Iris pigment epithelial cell (primary cell): ENCODE data around the gene CMTR1.
"Not testable (repeated sequence)": the region's sequence is repeated elsewhere in the genome, so short reads cannot be mapped to it uniquely, and the experiment has no call there.

Experiments
- DNase-seq: peaks from one replicate; pipeline ENCODE4 v3.0.0-alpha.2; 2011; ENCODE audit warnings: low read depth

The CMTR1 gene

GRCh38 chr6:37432916-37433656 lies at the start of gene CMTR1:
TSS of gene CMTR1 (plus strand) at chr6:37433221. CDS start at chr6:37435630, 2,409 bp downstream.
- peak; percentile 90 for DNase-seq

- DNase-seq, result no peak
These were observed 44.4 kb upstream of the CMTR1 start for GRCh38 chr6:37388578-37388977.

- no peak for DNase-seq
These were observed 43.2 kb upstream of the CMTR1 start for GRCh38 chr6:37389857-37390256.

GRCh38 chr6:37391120-37391519 lies 41.9 kb upstream of the CMTR1 start:
- DNase-seq, result no peak

- DNase-seq, result no peak
These were observed 40.2 kb upstream of the CMTR1 start for GRCh38 chr6:37392821-37393220.

GRCh38 chr6:37393381-37393929 lies 39.6 kb upstream of the CMTR1 start:
- no peak for DNase-seq

GRCh38 chr6:37396571-37397180 lies 36.3 kb upstream of the CMTR1 start:
- peak; percentile 22 for DNase-seq

- DNase-seq, result no peak
These were observed 33.9 kb upstream of the CMTR1 start for GRCh38 chr6:37399131-37399530.

GRCh38 chr6:37399795-37400490 lies 33.1 kb upstream of the CMTR1 start:
- DNase-seq, result no peak

- DNase-seq, result not testable (repeated sequence)
These were observed 31.4 kb upstream of the CMTR1 start for GRCh38 chr6:37401658-37402057.

GRCh38 chr6:37406726-37407341 lies 26.2 kb upstream of the CMTR1 start:
- DNase-seq, result no peak

GRCh38 chr6:37407948-37408347 lies 25.1 kb upstream of the CMTR1 start:
- DNase-seq, result no peak

- DNase-seq, result no peak
These were observed 23.5 kb upstream of the CMTR1 start for GRCh38 chr6:37409501-37409900.

GRCh38 chr6:37417393-37417792 lies 15.6 kb upstream of the CMTR1 start:
- DNase-seq, result no peak

GRCh38 chr6:37418722-37419121 lies 14.3 kb upstream of the CMTR1 start:
- no peak for DNase-seq

- no peak for DNase-seq
These were observed 6.7 kb upstream of the CMTR1 start for GRCh38 chr6:37426058-37426944.

- no peak for DNase-seq
These were observed 6.0 kb upstream of the CMTR1 start for GRCh38 chr6:37426945-37427510.

- DNase-seq, result no peak
These were observed 3.7 kb upstream of the CMTR1 start for GRCh38 chr6:37429352-37429750.

- no peak for DNase-seq
These were observed 468 bp upstream of the CMTR1 start for GRCh38 chr6:37432590-37432915.

- DNase-seq, result peak; percentile 35
These were observed 743 bp downstream of the CMTR1 start for GRCh38 chr6:37433657-37434271.

- no peak for DNase-seq
These were observed 2.4 kb downstream of the CMTR1 start for GRCh38 chr6:37435373-37435772.
